ENCODE results near the gene R3HDM1. TPM values are rescaled to one million over a fixed set of nuclear protein-coding genes. Genes with fewer than 3 reads are reported as not detected.

Gene R3HDM1
- total and polyA plus RNA-seq, 2 of the 4 experiments (the other 2 are of a cell fraction): 5.9 to 38.1 TPM

DNA sequence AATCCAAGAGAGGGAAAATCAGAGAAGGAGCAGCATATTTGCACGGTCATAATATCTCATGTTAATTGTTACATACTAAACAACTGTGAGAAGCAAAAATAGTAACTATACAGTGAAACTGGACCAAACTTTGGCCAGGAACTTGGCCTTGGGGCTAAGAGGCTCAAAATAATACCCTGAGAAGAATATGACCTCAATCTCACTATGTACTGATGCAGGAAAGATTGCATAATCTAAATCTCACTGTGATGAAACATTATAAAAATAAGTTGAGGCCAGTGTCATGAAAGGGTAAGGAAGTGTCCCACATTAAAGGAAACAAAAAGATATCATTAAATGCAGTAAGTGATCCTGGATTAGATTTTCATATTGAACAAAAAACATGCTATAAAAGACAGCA lies 36.8 kb upstream of the R3HDM1 start:
- H3K4me1 ChIP-seq (ENCODE audit: control insufficient read depth, insufficient read depth, low read length): peaks cover 2% of the 10 kb centered on the region; the same call in 1 of the 2 replicates
- H3K56ac ChIP-seq (ENCODE audit: extremely low read depth, insufficient read depth, low read length): no peak overlapping the region
- H3K27me3 ChIP-seq (ENCODE audit: control insufficient read depth, insufficient read depth, low read length): no peaks in the 10 kb centered on the region
- no peak overlapping the region for H4K91ac ChIP-seq (ENCODE audit: insufficient read depth, low read depth, low read length)
- H3K18ac ChIP-seq (ENCODE audit: low read depth, low read length): no peak overlapping the region
- dilution Hi-C loops (cut with HindIII; ENCODE audit: low sequenced_read_pairs, unreplicated experiment) (no loop called here), in situ Hi-C loops (cut with MboI; ENCODE audit: low sequenced_read_pairs) (no loop called here), intact Hi-C loops (cut with micrococcal nuclease) (no loop called here)
- peak; percentile 40 for DNase-seq
- H3K4me3 ChIP-seq (ENCODE audit: insufficient read depth, low read depth, low read length): no peak overlapping the region
- no peaks in the 10 kb centered on the region for H4K20me1 ChIP-seq (ENCODE audit: insufficient read depth, low read length)
- H3K79me1 ChIP-seq (ENCODE audit: low read depth in 1 of 2, low read length in 2 of 2): no peaks in the 10 kb centered on the region
- H2AFZ ChIP-seq (replicated peaks; ENCODE audit: low read length, poor library complexity): no peak overlapping the region
- H4K5ac ChIP-seq (ENCODE audit: low read depth, low read length): no peak overlapping the region
- no peak overlapping the region for H2BK20ac ChIP-seq (ENCODE audit: low read depth, low read length)
- TF ChIP-seq CEBPB (IDR thresholded peaks at IDR 0.05; ENCODE audit: low read depth, low read length) (peak; percentile 88), CTCF (conservative IDR thresholded peaks at IDR 0.05; ENCODE audit: low read depth, low read length) (no peak)
- no CpG with 5 or more reads among the region's 1 CpG for WGBS, 2 experiments (ENCODE audit: extremely low coverage in 2 of 2, insufficient read length in 1 of 2)
- no peak overlapping the region for H2AK5ac ChIP-seq (ENCODE audit: low read depth, low read length)
- ATAC-seq (ENCODE audit: low read depth): peak; percentile 44; the same call in 1 of the 2 replicates
- no peak overlapping the region for H3K14ac ChIP-seq (replicated peaks; ENCODE audit: low read depth, low read length)
- no peak overlapping the region for H3K27ac ChIP-seq (ENCODE audit: insufficient read depth, low read length)
- no peak overlapping the region for H4K8ac ChIP-seq (ENCODE audit: low read depth in 2 of 2, low read length in 2 of 2)
- H3K23ac ChIP-seq (ENCODE audit: low read depth, low read length): no peak overlapping the region
- no peak overlapping the region for H3K4ac ChIP-seq (ENCODE audit: low read depth, low read length)
- BruUV-seq (replicated peaks): no TSS peak
- no peak overlapping the region for H3K4me2 ChIP-seq (ENCODE audit: low read depth, low read length)
- no peak overlapping the region for H2BK5ac ChIP-seq (ENCODE audit: low read depth, low read length, poor library complexity, severe bottlenecking)
- ChIA-PET POLR2A (ENCODE audit: unreplicated experiment) (no interaction called here), CTCF (no interaction called here)
- H2AK9ac ChIP-seq (replicated peaks; ENCODE audit: low read depth, low read length, poor library complexity): no peak overlapping the region
- H3K9me3 ChIP-seq (ENCODE audit: control insufficient read depth, insufficient read depth, low read length): no peaks in the 10 kb centered on the region
- no peaks in the 10 kb centered on the region for H3K36me3 ChIP-seq (ENCODE audit: control insufficient read depth, insufficient read depth, low read length)
- no peak overlapping the region for H2BK15ac ChIP-seq (ENCODE audit: low read depth, low read length)
- no peaks in the 10 kb centered on the region for H3K9me1 ChIP-seq (ENCODE audit: insufficient read depth, low read length)
- H3K9ac ChIP-seq (ENCODE audit: low read depth, low read length): no peak overlapping the region
- no peak overlapping the region for H2BK120ac ChIP-seq (ENCODE audit: low read depth, low read length)
